ENCODE results near the gene OR2A1.
"Not testable (repeated sequence)": the region's sequence is repeated elsewhere in the genome, so short reads cannot be mapped to it uniquely, and the experiment has no call there.

The OR2A1 gene

GRCh38 chr7:144311872-144312469, at the start of gene OR2A1:
OR2A1 (plus strand) TSS chr7:144312419; CDS start chr7:144318125, 5,706 bp downstream.
- not testable (repeated sequence) for DNase-seq

- DNase-seq, result not testable (repeated sequence)
Measured at GRCh38 chr7:144264692-144265091, 47.5 kb upstream of the OR2A1 start, which contains the start of gene OR2A7. OR2A7 (minus strand) TSS chr7:144264792; CDS start chr7:144259628, 5,164 bp downstream.

- DNase-seq, result not testable (repeated sequence)
Measured at GRCh38 chr7:144269188-144269587, 43.0 kb upstream of the OR2A1 start, which contains the start of gene CTAGE8. CTAGE8 (minus strand) TSS chr7:144269288; CDS start chr7:144269250, 38 bp downstream.

- DNase-seq, result not testable (repeated sequence)
Measured at GRCh38 chr7:144275281-144275680, 36.9 kb upstream of the OR2A1 start.

GRCh38 chr7:144280010-144280409, 32.2 kb upstream of the OR2A1 start:
- not testable (repeated sequence) for DNase-seq

GRCh38 chr7:144281981-144282380, 30.2 kb upstream of the OR2A1 start:
- not testable (repeated sequence) for DNase-seq

GRCh38 chr7:144282490-144282889, 29.7 kb upstream of the OR2A1 start:
- DNase-seq, result not testable (repeated sequence)

- DNase-seq, result not testable (repeated sequence)
Measured at GRCh38 chr7:144283716-144284115, 28.5 kb upstream of the OR2A1 start.

GRCh38 chr7:144287171-144287784, 24.9 kb upstream of the OR2A1 start:
- not testable (repeated sequence) for DNase-seq

- DNase-seq, result not testable (repeated sequence)
Measured at GRCh38 chr7:144291607-144292006, 20.6 kb upstream of the OR2A1 start.

GRCh38 chr7:144292384-144293161, 19.6 kb upstream of the OR2A1 start:
- not testable (repeated sequence) for DNase-seq

- DNase-seq, result not testable (repeated sequence)
Measured at GRCh38 chr7:144293794-144294499, 18.3 kb upstream of the OR2A1 start.

GRCh38 chr7:144302578-144303303, 9.5 kb upstream of the OR2A1 start:
- not testable (repeated sequence) for DNase-seq

GRCh38 chr7:144303607-144304006, 8.6 kb upstream of the OR2A1 start:
- not testable (repeated sequence) for DNase-seq

- DNase-seq, result not testable (repeated sequence)
Measured at GRCh38 chr7:144305156-144305555, 7.1 kb upstream of the OR2A1 start.

GRCh38 chr7:144309702-144310101, 2.5 kb upstream of the OR2A1 start:
- not testable (repeated sequence) for DNase-seq

GRCh38 chr7:144311218-144311617, 1.0 kb upstream of the OR2A1 start:
- not testable (repeated sequence) for DNase-seq

GRCh38 chr7:144317537-144317936, 5.3 kb downstream of the OR2A1 start:
- DNase-seq, result not testable (repeated sequence)

- not testable (repeated sequence) for DNase-seq
Measured at GRCh38 chr7:144319547-144319946, 7.3 kb downstream of the OR2A1 start.

- not testable (repeated sequence) for DNase-seq
Measured at GRCh38 chr7:144321677-144322206, 9.5 kb downstream of the OR2A1 start.
